T-cell (primary cell): ENCODE data around the gene ECEL1. TPM values are rescaled to one million over a fixed set of nuclear protein-coding genes. Genes with fewer than 3 reads are reported as not detected.
"Not testable (repeated sequence)": the region's sequence is repeated elsewhere in the genome, so short reads cannot be mapped to it uniquely, and the experiment has no call there.

ENCODE experiments used
- ATAC-seq, 4 experiments: fragments of 200-7000 bp in 3 of 4; fragments of 150-1000 bp in 1 of 4; cut with Tn5 transposase; replicated peaks in 1 of 4; 1 replicate in 3 of 4; 2 replicates in 1 of 4; pipeline ENCODE4 v1.10.0; 2021; ENCODE audit warnings: moderate library complexity in 3 of 4, mild to moderate bottlenecking in 2 of 4, moderate number of reproducible peaks in 1 of 4
- CTCF ChIA-PET, 2 donors: fragments of 300-600 bp; sonication (Branson Sonifier 250); formaldehyde crosslinking; loops; one replicate each; lab custom pipeline; 2022; ENCODE audit warnings: antibody characterized with exemption in 2 of 2; lab: Charles Lee
- POLR2A ChIA-PET, 2 donors: fragments of 300-600 bp; sonication (Branson Sonifier 250); formaldehyde crosslinking; loops; one replicate each; lab custom pipeline; 2022; ENCODE audit warnings: antibody characterized with exemption in 2 of 2; lab: Charles Lee
- DNase-seq, 35 experiments: peaks; one replicate each; pipeline versions ENCODE4 v3.0.0 to v3.0.0-alpha.2; 2013 to 2023
- H3K27ac ChIP-seq: one replicate; pipeline ENCODE4 v1.5.1; 2013; ENCODE audit warnings: low read length
- H3K27me3 ChIP-seq, 2 experiments: replicated peaks in 1 of 2; 1 replicate in 1 of 2; 2 replicates in 1 of 2; pipeline versions ENCODE4 v1.6.1 to v1.7.0; 2013; ENCODE audit warnings: low read length in 1 of 2, mixed read lengths in 1 of 2; ENCODE audit not compliant: control insufficient read depth in 2 of 2, insufficient read depth in 2 of 2; ENCODE audit errors: extremely low read depth in 1 of 2
- H3K36me3 ChIP-seq, 2 donors: 1 replicate in 1 of 2; 2 replicates in 1 of 2; pipeline versions ENCODE4 v1.6.1 to v1.7.0; 2013; ENCODE audit warnings: low read length in 1 of 2; ENCODE audit not compliant: control insufficient read depth in 2 of 2, insufficient read depth in 1 of 2; ENCODE audit errors: extremely low read depth in 1 of 2
- H3K4me1 ChIP-seq, 2 experiments: 1 replicate in 1 of 2; 2 replicates in 1 of 2; pipeline versions ENCODE4 v1.6.1 to v1.7.0; 2013; ENCODE audit warnings: low read length in 2 of 2, mixed read lengths in 1 of 2; ENCODE audit not compliant: insufficient read depth in 2 of 2, control insufficient read depth in 1 of 2; ENCODE audit errors: extremely low read depth in 1 of 2
- H3K4me3 ChIP-seq, 2 donors: 1 replicate in 1 of 2; 2 replicates in 1 of 2; pipeline versions ENCODE4 v1.5.1 to v1.7.0; 2013; ENCODE audit warnings: mild to moderate bottlenecking in 2 of 2, low read length in 1 of 2, moderate library complexity in 1 of 2; ENCODE audit not compliant: control insufficient read depth in 1 of 2; ENCODE audit errors: extremely low read depth in 1 of 2
- H3K9me3 ChIP-seq: 2 replicates; pipeline ENCODE4 v1.7.0; 2013
- H3K27ac Mint-ChIP-seq, 2 donors: one replicate each; pipeline ENCODE4 v1.8.0; 2020 to 2021; ENCODE audit warnings: mild to moderate bottlenecking in 2 of 2, mixed read lengths in 2 of 2
- H3K27me3 Mint-ChIP-seq, 2 donors: one replicate each; pipeline ENCODE4 v1.8.0; 2021 to 2022; ENCODE audit warnings: mixed read lengths in 2 of 2
- H3K36me3 Mint-ChIP-seq: one replicate; pipeline ENCODE4 v1.8.0; 2021; ENCODE audit warnings: mixed read lengths
- H3K4me1 Mint-ChIP-seq, 3 donors: one replicate each; pipeline ENCODE4 v1.8.0; 2020 to 2022; ENCODE audit warnings: mixed read lengths in 3 of 3, mild to moderate bottlenecking in 1 of 3
- H3K4me3 Mint-ChIP-seq, 3 donors: one replicate each; pipeline ENCODE4 v1.8.0; 2020 to 2022; ENCODE audit warnings: mild to moderate bottlenecking in 3 of 3, mixed read lengths in 3 of 3, moderate library complexity in 3 of 3
- H3K9me3 Mint-ChIP-seq, 3 donors: one replicate each; pipeline ENCODE4 v1.8.0; 2020 to 2022; ENCODE audit warnings: mixed read lengths in 3 of 3
- WGBS: methylation state at CpG from one replicate; pipeline ENCODE4 v1.1.5; 2013; ENCODE audit warnings: missing lambda C conversion rate; ENCODE audit not compliant: insufficient coverage; 5-methylcytosine and 5-hydroxymethylcytosine counted together
- total RNA-seq, 35 experiments: library from RNA in 6 of 35; stranded (reverse) in 6 of 35; fragments of 120-200 nt in 1 of 35; gene quantifications; one replicate each; pipeline versions ENCODE4 v1.2.1 to v1.2.4 and lab custom pipeline; 2013 to 2026

ECEL1 gene
- total RNA-seq, 5 donors from 2014 or later (not counting 1 experiment from before 2014, with no cell fraction given): 0.15 to 0.19 TPM; not detected in 3

DNA sequence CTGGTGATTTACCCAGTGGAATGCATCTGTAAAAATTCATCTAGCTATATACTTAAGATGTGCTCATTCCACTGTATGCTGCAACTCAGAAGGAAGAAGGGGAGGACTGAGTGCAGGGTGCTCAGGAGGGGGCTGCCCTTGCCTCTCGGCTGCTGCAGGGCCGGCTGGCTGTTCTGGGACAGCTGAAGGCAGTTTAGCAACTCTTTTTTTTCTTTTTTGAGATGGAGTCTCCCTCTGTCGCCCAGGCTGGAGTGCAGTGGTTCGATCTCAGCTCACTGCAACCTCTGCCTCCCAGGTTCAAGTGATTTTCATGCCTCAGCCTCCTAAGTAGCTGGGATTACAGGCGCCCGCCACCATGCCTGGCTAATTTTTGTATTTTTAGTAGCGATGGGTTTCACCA is 45.2 kb upstream of the ECEL1 start:
- Histone ChIP-seq H3K27me3 (peaks cover 0 to 73% of the 10 kb centered on the region in 2 experiments), H3K4me1 (peaks cover 0 to 15% of the 10 kb centered on the region in 2 experiments)
- POLR2A ChIA-PET, H3K36me3 Mint-ChIP-seq, ATAC-seq, H3K27ac Mint-ChIP-seq, H3K9me3 ChIP-seq, H3K4me3 ChIP-seq, CTCF ChIA-PET, DNase-seq, H3K36me3 ChIP-seq, H3K9me3 Mint-ChIP-seq, H3K4me3 Mint-ChIP-seq, H3K27ac ChIP-seq: not testable (repeated sequence)
- H3K27me3 Mint-ChIP-seq: peaks cover 27 to 35% of the 10 kb centered on the region in 2 donors
- peaks cover 13 to 15% (median 14%) of the 10 kb centered on the region in 3 donors for H3K4me1 Mint-ChIP-seq
- 84% methylated on average over 5 of the region's 7 CpGs for WGBS

- no peaks in the 10 kb centered on the region for H3K9me3 Mint-ChIP-seq
- WGBS: 85% methylated on average over 8 of the region's 9 CpGs
- Histone ChIP-seq H3K36me3 (no peaks in the 10 kb centered on the region), H3K4me3 (no peak overlapping the region), H3K27me3 (peaks cover 0 to 73% of the 10 kb centered on the region in 2 experiments), H3K27ac (no peak overlapping the region), H3K4me1 (peaks cover 0 to 15% of the 10 kb centered on the region in 2 experiments), H3K9me3 (no peaks in the 10 kb centered on the region)
- H3K36me3 Mint-ChIP-seq: no peaks in the 10 kb centered on the region
- ATAC-seq (no peak), DNase-seq (no peak)
- H3K27me3 Mint-ChIP-seq: peaks cover 27 to 36% of the 10 kb centered on the region in 2 donors
- ChIA-PET POLR2A (no interaction called here), CTCF (interaction anchor here in 1 of 2 donors (0.8 kb wide), 1 partner anchor 1327 kb away, joined by 5 read pairs; no protein-coding TSS in a partner anchor)
- no peak overlapping the region for H3K4me3 Mint-ChIP-seq
- no peak overlapping the region for H3K27ac Mint-ChIP-seq
- peaks cover 13 to 16% (median 14%) of the 10 kb centered on the region in 3 donors for H3K4me1 Mint-ChIP-seq
These were observed 44.8 kb upstream of the ECEL1 start for GRCh38 chr2:232532419-232532818.

DNA sequence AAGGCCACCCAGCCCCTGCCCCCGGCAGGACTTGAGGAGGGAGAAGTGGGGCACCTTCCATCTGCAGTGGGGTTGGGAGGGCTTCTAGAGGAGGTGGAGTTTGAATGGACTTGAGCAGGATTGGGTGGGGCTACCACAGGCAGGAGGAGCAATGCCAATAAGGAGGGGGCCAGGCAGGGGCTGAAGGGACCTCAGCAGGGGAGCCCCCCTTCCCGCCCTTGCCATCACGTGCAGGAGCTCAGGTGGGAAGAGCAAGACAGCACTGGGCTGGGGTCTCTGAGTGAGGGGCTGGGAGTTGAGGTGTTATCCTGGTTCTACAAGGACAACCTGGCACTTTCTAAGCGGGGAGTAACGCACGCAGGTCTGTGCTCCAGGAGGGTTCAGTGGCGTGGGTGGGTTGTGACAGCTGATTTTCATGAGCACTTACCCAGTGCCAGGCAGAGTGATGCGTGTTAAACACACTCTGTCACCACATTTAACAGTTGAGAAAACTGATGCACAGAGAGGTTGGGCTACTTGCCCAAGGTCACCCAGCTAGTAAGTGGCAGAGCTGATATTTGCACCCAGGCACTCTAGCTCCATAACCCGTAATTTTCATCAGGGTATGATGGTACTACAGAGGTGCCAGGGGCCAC is 43.1 kb upstream of the ECEL1 start:
- Mint-ChIP-seq H3K36me3 (no peaks in the 10 kb centered on the region), H3K27ac (peak overlapping the region in 1 of 2 donors; percentile 49), H3K4me3 (no peak overlapping the region), H3K4me1 (peaks cover 13 to 16% (median 14%) of the 10 kb centered on the region in 3 donors), H3K9me3 (no peaks in the 10 kb centered on the region), H3K27me3 (peaks cover 20 to 46% of the 10 kb centered on the region in 2 donors)
- H3K27ac ChIP-seq: no peak overlapping the region
- H3K4me3 ChIP-seq: no peak overlapping the region
- peaks cover 2 to 74% of the 10 kb centered on the region in 2 experiments for H3K27me3 ChIP-seq
- no peaks in the 10 kb centered on the region for H3K9me3 ChIP-seq
- POLR2A ChIA-PET: no interaction called here
- ATAC-seq (no peak), DNase-seq (no peak)
- H3K36me3 ChIP-seq: no peaks in the 10 kb centered on the region
- 80% methylated on average over 7 of the region's 9 CpGs for WGBS
- H3K4me1 ChIP-seq: peaks cover 0 to 15% of the 10 kb centered on the region in 2 experiments
- CTCF ChIA-PET: no interaction called here

- Mint-ChIP-seq H3K27ac (no peak overlapping the region), H3K4me1 (peaks cover 13 to 16% (median 14%) of the 10 kb centered on the region in 3 donors), H3K36me3 (no peaks in the 10 kb centered on the region), H3K4me3 (no peak overlapping the region), H3K9me3 (no peaks in the 10 kb centered on the region), H3K27me3 (peaks cover 20 to 45% of the 10 kb centered on the region in 2 donors)
- Histone ChIP-seq H3K4me1 (peaks cover 0 to 15% of the 10 kb centered on the region in 2 experiments), H3K27me3 (peaks cover 2 to 74% of the 10 kb centered on the region in 2 experiments), H3K4me3 (no peak overlapping the region), H3K9me3 (no peaks in the 10 kb centered on the region), H3K27ac (no peak overlapping the region), H3K36me3 (no peaks in the 10 kb centered on the region)
- CTCF ChIA-PET: no interaction called here
- POLR2A ChIA-PET: no interaction called here
- no peak for DNase-seq
- no peak for ATAC-seq
- 90% methylated on average over 12 of the region's 17 CpGs for WGBS
These were observed 42.3 kb upstream of the ECEL1 start for GRCh38 chr2:232529806-232530547.

- Histone ChIP-seq H3K9me3 (no peaks in the 10 kb centered on the region), H3K27me3 (peaks cover 2 to 75% of the 10 kb centered on the region in 2 experiments), H3K27ac (no peak overlapping the region), H3K4me3 (no peak overlapping the region), H3K36me3 (no peaks in the 10 kb centered on the region), H3K4me1 (peaks cover 0 to 19% of the 10 kb centered on the region in 2 experiments)
- DNase-seq: peak in 1 of 35 experiments; percentile 21
- peaks cover 13 to 19% (median 14%) of the 10 kb centered on the region in 3 donors for H3K4me1 Mint-ChIP-seq
- H3K27ac Mint-ChIP-seq: peak overlapping the region in 1 of 2 donors; percentile 6
- peak overlapping the region in 1 of 3 donors; percentile 61 for H3K4me3 Mint-ChIP-seq
- peak; percentile 30 to 75 (median 44) for ATAC-seq
- peaks cover 20 to 48% of the 10 kb centered on the region in 2 donors for H3K27me3 Mint-ChIP-seq
- no peaks in the 10 kb centered on the region for H3K36me3 Mint-ChIP-seq
- H3K9me3 Mint-ChIP-seq: no peaks in the 10 kb centered on the region
- 59% methylated on average over 8 of the region's 11 CpGs for WGBS
- ChIA-PET POLR2A (no interaction called here), CTCF (no interaction called here)
These were observed 41.3 kb upstream of the ECEL1 start for GRCh38 chr2:232528746-232529460.

DNA sequence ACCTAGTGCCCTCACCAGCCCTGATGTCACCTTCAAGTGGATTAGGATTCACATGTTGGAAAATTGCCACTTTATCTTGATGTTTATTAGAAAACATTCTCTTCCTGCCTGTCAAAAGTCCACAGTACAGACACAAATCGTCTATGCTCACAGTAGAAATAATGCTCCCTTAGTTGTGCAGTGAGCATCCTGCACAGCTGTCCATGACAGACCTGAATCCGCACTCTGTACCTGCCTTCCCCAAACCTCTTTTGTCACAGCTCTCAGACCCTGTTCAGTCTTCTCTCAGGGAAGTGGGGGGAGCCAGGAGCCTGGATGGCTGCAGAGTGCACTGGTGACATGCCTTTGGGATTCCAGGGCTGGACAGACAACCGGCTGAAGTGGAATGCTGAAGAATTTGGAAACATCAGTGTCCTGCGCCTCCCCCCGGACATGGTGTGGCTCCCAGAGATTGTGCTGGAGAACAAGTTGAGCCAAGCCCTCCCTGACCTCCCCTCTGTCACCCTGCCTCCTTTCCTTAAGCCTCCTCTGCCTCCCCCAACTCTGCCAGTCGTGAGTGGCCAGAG is 40.4 kb upstream of the ECEL1 start:
- Histone ChIP-seq H3K4me1 (peaks cover 0 to 28% of the 10 kb centered on the region in 2 experiments), H3K4me3 (no peak overlapping the region), H3K27me3 (peaks cover 2 to 79% of the 10 kb centered on the region in 2 experiments), H3K36me3 (no peaks in the 10 kb centered on the region), H3K27ac (no peak overlapping the region), H3K9me3 (no peaks in the 10 kb centered on the region)
- no peaks in the 10 kb centered on the region for H3K36me3 Mint-ChIP-seq
- ChIA-PET POLR2A (no interaction called here), CTCF (no interaction called here)
- H3K4me1 Mint-ChIP-seq: peaks cover 14 to 24% (median 17%) of the 10 kb centered on the region in 3 donors
- 83% methylated on average over 5 of the region's 6 CpGs for WGBS
- H3K27ac Mint-ChIP-seq: no peak overlapping the region
- H3K9me3 Mint-ChIP-seq: no peaks in the 10 kb centered on the region
- H3K27me3 Mint-ChIP-seq: peaks cover 21 to 48% of the 10 kb centered on the region in 2 donors
- DNase-seq (no peak), ATAC-seq (no peak)
- no peak overlapping the region for H3K4me3 Mint-ChIP-seq
